ENCODE results near the gene PPIP5K2.

The PPIP5K2 gene

GRCh38 chr5:103109277-103109676 is 10.8 kb upstream of the PPIP5K2 start:
- Histone ChIP-seq H3K9me3 (ENCODE audit: control insufficient read depth, insufficient read depth, low read length) (peaks cover 4% of the 10 kb centered on the region; the same call in 1 of the 2 replicates), H4K20me1 (ENCODE audit: control insufficient read depth, insufficient read depth, low read depth, low read length) (no peaks in the 10 kb centered on the region), H3K4me2 (ENCODE audit: low read length) (no peak overlapping the region), H3K27ac (ENCODE audit: low read depth, low read length) (no peak overlapping the region), H3K27me3 (ENCODE audit: control insufficient read depth, low read length) (no peaks in the 10 kb centered on the region), H3K36me3 (ENCODE audit: control insufficient read depth, low read length) (peaks cover 15% of the 10 kb centered on the region), H3K4me1 (ENCODE audit: control insufficient read depth, low read length) (peaks cover 29% of the 10 kb centered on the region), H3K9me2 (replicated peaks; ENCODE audit: control insufficient read depth, low read length) (no peaks in the 10 kb centered on the region), H3F3A (ENCODE audit: control insufficient read depth, insufficient read depth) (no peaks in the 10 kb centered on the region), H3K4me3 (ENCODE audit: low read length) (no peak overlapping the region), H3K79me2 (ENCODE audit: control insufficient read depth, low read length) (peaks cover 24% of the 10 kb centered on the region)
- no peak for TF ChIP-seq CTCF (IDR thresholded peaks at IDR 0.05; ENCODE audit: low read depth, low read length, poor library complexity, severe bottlenecking)
- TF ChIP-seq EZH2phosphoT487 (IDR thresholded peaks at IDR 0.05; ENCODE audit: borderline replicate concordance, low read length), result no peak

- H3K9me3 ChIP-seq (ENCODE audit: control insufficient read depth, insufficient read depth, low read length), result peaks cover 4% of the 10 kb centered on the region; the same call in 1 of the 2 replicates
- peaks cover 35% of the 10 kb centered on the region for H3K79me2 ChIP-seq (ENCODE audit: control insufficient read depth, low read length)
- H4K20me1 ChIP-seq (ENCODE audit: control insufficient read depth, insufficient read depth, low read depth, low read length), result no peaks in the 10 kb centered on the region
- TF ChIP-seq EZH2phosphoT487 (IDR thresholded peaks at IDR 0.05; ENCODE audit: borderline replicate concordance, low read length) (no peak), CTCF (IDR thresholded peaks at IDR 0.05; ENCODE audit: low read depth, low read length, poor library complexity, severe bottlenecking) (no peak)
- no peak overlapping the region for H3K27ac ChIP-seq (ENCODE audit: low read depth, low read length)
- no peaks in the 10 kb centered on the region for H3F3A ChIP-seq (ENCODE audit: control insufficient read depth, insufficient read depth)
- H3K27me3 ChIP-seq (ENCODE audit: control insufficient read depth, low read length), result no peaks in the 10 kb centered on the region
- peaks cover 15% of the 10 kb centered on the region for H3K36me3 ChIP-seq (ENCODE audit: control insufficient read depth, low read length)
- H3K4me1 ChIP-seq (ENCODE audit: control insufficient read depth, low read length), result peaks cover 40% of the 10 kb centered on the region
- H3K4me3 ChIP-seq (ENCODE audit: low read length), result no peak overlapping the region
- no peak overlapping the region for H3K4me2 ChIP-seq (ENCODE audit: low read length)
- H3K9me2 ChIP-seq (replicated peaks; ENCODE audit: control insufficient read depth, low read length), result no peaks in the 10 kb centered on the region
These were observed 9.7 kb upstream of the PPIP5K2 start for GRCh38 chr5:103110403-103110802.

- Histone ChIP-seq H3F3A (ENCODE audit: control insufficient read depth, insufficient read depth) (no peaks in the 10 kb centered on the region), H3K4me1 (ENCODE audit: control insufficient read depth, low read length) (peaks cover 43% of the 10 kb centered on the region), H3K9me3 (ENCODE audit: control insufficient read depth, insufficient read depth, low read length) (peaks cover 4% of the 10 kb centered on the region; the same call in 1 of the 2 replicates), H4K20me1 (ENCODE audit: control insufficient read depth, insufficient read depth, low read depth, low read length) (no peaks in the 10 kb centered on the region), H3K4me3 (ENCODE audit: low read length) (no peak overlapping the region), H3K27ac (ENCODE audit: low read depth, low read length) (no peak overlapping the region), H3K4me2 (ENCODE audit: low read length) (no peak overlapping the region), H3K9me2 (replicated peaks; ENCODE audit: control insufficient read depth, low read length) (no peaks in the 10 kb centered on the region), H3K36me3 (ENCODE audit: control insufficient read depth, low read length) (peaks cover 16% of the 10 kb centered on the region), H3K27me3 (ENCODE audit: control insufficient read depth, low read length) (no peaks in the 10 kb centered on the region), H3K79me2 (ENCODE audit: control insufficient read depth, low read length) (peaks cover 46% of the 10 kb centered on the region)
- TF ChIP-seq CTCF (IDR thresholded peaks at IDR 0.05; ENCODE audit: low read depth, low read length, poor library complexity, severe bottlenecking), result no peak
- no peak for TF ChIP-seq EZH2phosphoT487 (IDR thresholded peaks at IDR 0.05; ENCODE audit: borderline replicate concordance, low read length)
These were observed 8.6 kb upstream of the PPIP5K2 start for GRCh38 chr5:103111468-103111867.
